ENCODE results near the gene STRIT1.

Gene STRIT1

GRCh38 chr3:155326901-155327300 is 33.4 kb upstream of the STRIT1 start:
- peaks cover 25% of the 10 kb centered on the region for H3K4me1 ChIP-seq (ENCODE audit: insufficient read depth, low read length, poor library complexity, severe bottlenecking)
- H3K9me2 ChIP-seq (replicated peaks; ENCODE audit: low read depth, low read length): no peaks in the 10 kb centered on the region
- H3K36me3 ChIP-seq (ENCODE audit: insufficient read depth, low read length): no peaks in the 10 kb centered on the region
- H3K9me3 ChIP-seq (ENCODE audit: insufficient read depth, low read depth, low read length): no peaks in the 10 kb centered on the region
- no peaks in the 10 kb centered on the region for H3F3A ChIP-seq (ENCODE audit: low read depth)
- H3K27me3 ChIP-seq (ENCODE audit: insufficient read depth, low read length, poor library complexity, severe bottlenecking): no peaks in the 10 kb centered on the region
- H3K9ac ChIP-seq (ENCODE audit: low read depth, low read length, poor library complexity, severe bottlenecking): no peak overlapping the region
- TF ChIP-seq EZH2phosphoT487 (IDR thresholded peaks at IDR 0.05; ENCODE audit: borderline replicate concordance) (no peak), CTCF (conservative IDR thresholded peaks at IDR 0.05; ENCODE audit: low read length) (no peak)
- H4K20me1 ChIP-seq (ENCODE audit: insufficient read depth, low read length, poor library complexity, severe bottlenecking): no peaks in the 10 kb centered on the region
- no peak overlapping the region for H3K4me2 ChIP-seq (ENCODE audit: low read depth, low read length, poor library complexity, severe bottlenecking)
- H3K79me2 ChIP-seq (ENCODE audit: insufficient read depth, low read length): no peaks in the 10 kb centered on the region
- H2AFZ ChIP-seq (ENCODE audit: low read length): no peak overlapping the region
- no peak overlapping the region for H3K4me3 ChIP-seq (ENCODE audit: low read length, poor library complexity, severe bottlenecking)

GRCh38 chr3:155326244-155326643 is 32.8 kb upstream of the STRIT1 start:
- no peaks in the 10 kb centered on the region for H3K9me3 ChIP-seq (ENCODE audit: insufficient read depth, low read depth, low read length)
- 0 out of 2 replicates have a peak overlapping the region, but pooled peaks have one; percentile 39 for H2AFZ ChIP-seq (ENCODE audit: low read length)
- no peak overlapping the region for H3K4me2 ChIP-seq (ENCODE audit: low read depth, low read length, poor library complexity, severe bottlenecking)

GRCh38 chr3:155325263-155325835 is 31.9 kb upstream of the STRIT1 start:
- no peaks in the 10 kb centered on the region for H3K36me3 ChIP-seq (ENCODE audit: insufficient read depth, low read length)
- peak overlapping the region; percentile 39; the same call in 1 of the 2 replicates for H2AFZ ChIP-seq (ENCODE audit: low read length)
- H3K79me2 ChIP-seq (ENCODE audit: insufficient read depth, low read length): no peaks in the 10 kb centered on the region
- H3K4me3 ChIP-seq (ENCODE audit: low read length, poor library complexity, severe bottlenecking): no peak overlapping the region
- H3F3A ChIP-seq (ENCODE audit: low read depth): no peaks in the 10 kb centered on the region
- no peaks in the 10 kb centered on the region for H3K9me3 ChIP-seq (ENCODE audit: insufficient read depth, low read depth, low read length)
- peaks cover 15% of the 10 kb centered on the region for H3K4me1 ChIP-seq (ENCODE audit: insufficient read depth, low read length, poor library complexity, severe bottlenecking)
- no peak overlapping the region for H3K9ac ChIP-seq (ENCODE audit: low read depth, low read length, poor library complexity, severe bottlenecking)
- no peaks in the 10 kb centered on the region for H3K27me3 ChIP-seq (ENCODE audit: insufficient read depth, low read length, poor library complexity, severe bottlenecking)
- no peaks in the 10 kb centered on the region for H4K20me1 ChIP-seq (ENCODE audit: insufficient read depth, low read length, poor library complexity, severe bottlenecking)
- TF ChIP-seq EZH2phosphoT487 (IDR thresholded peaks at IDR 0.05; ENCODE audit: borderline replicate concordance): no peak
- peak; percentile 22; the same call in 1 of the 2 replicates for TF ChIP-seq CTCF (conservative IDR thresholded peaks at IDR 0.05; ENCODE audit: low read length)
- no peak overlapping the region for H3K4me2 ChIP-seq (ENCODE audit: low read depth, low read length, poor library complexity, severe bottlenecking)
- no peaks in the 10 kb centered on the region for H3K9me2 ChIP-seq (replicated peaks; ENCODE audit: low read depth, low read length)

More at GRCh38 chr3:155326244-155326643, 32.8 kb upstream of the STRIT1 start:
- no peaks in the 10 kb centered on the region for H3K36me3 ChIP-seq (ENCODE audit: insufficient read depth, low read length)
- TF ChIP-seq EZH2phosphoT487 (IDR thresholded peaks at IDR 0.05; ENCODE audit: borderline replicate concordance): no peak
- TF ChIP-seq CTCF (conservative IDR thresholded peaks at IDR 0.05; ENCODE audit: low read length): no peak
- no peaks in the 10 kb centered on the region for H3K27me3 ChIP-seq (ENCODE audit: insufficient read depth, low read length, poor library complexity, severe bottlenecking)
- H3K4me3 ChIP-seq (ENCODE audit: low read length, poor library complexity, severe bottlenecking): no peak overlapping the region
- no peaks in the 10 kb centered on the region for H3K9me2 ChIP-seq (replicated peaks; ENCODE audit: low read depth, low read length)
- peaks cover 24% of the 10 kb centered on the region for H3K4me1 ChIP-seq (ENCODE audit: insufficient read depth, low read length, poor library complexity, severe bottlenecking)
- no peaks in the 10 kb centered on the region for H4K20me1 ChIP-seq (ENCODE audit: insufficient read depth, low read length, poor library complexity, severe bottlenecking)
- no peak overlapping the region for H3K9ac ChIP-seq (ENCODE audit: low read depth, low read length, poor library complexity, severe bottlenecking)
- H3K79me2 ChIP-seq (ENCODE audit: insufficient read depth, low read length): no peaks in the 10 kb centered on the region
- H3F3A ChIP-seq (ENCODE audit: low read depth): no peaks in the 10 kb centered on the region

Data from Loucy (cell line).